NCI-H345 (cell line): ENCODE measurements around the gene TMEM175.
"Not testable (repeated sequence)": the region's sequence is repeated elsewhere in the genome, so short reads cannot be mapped to it uniquely, and the experiment has no call there.

Experiments used
- DNase-seq: peaks from one replicate; lab custom pipeline; 2025; lab: John Stamatoyannopoulos, UW

The TMEM175 gene

GRCh38 chr4:990746-991367 lies 58.6 kb downstream of the TMEM175 start:
- no peak for DNase-seq

DNA sequence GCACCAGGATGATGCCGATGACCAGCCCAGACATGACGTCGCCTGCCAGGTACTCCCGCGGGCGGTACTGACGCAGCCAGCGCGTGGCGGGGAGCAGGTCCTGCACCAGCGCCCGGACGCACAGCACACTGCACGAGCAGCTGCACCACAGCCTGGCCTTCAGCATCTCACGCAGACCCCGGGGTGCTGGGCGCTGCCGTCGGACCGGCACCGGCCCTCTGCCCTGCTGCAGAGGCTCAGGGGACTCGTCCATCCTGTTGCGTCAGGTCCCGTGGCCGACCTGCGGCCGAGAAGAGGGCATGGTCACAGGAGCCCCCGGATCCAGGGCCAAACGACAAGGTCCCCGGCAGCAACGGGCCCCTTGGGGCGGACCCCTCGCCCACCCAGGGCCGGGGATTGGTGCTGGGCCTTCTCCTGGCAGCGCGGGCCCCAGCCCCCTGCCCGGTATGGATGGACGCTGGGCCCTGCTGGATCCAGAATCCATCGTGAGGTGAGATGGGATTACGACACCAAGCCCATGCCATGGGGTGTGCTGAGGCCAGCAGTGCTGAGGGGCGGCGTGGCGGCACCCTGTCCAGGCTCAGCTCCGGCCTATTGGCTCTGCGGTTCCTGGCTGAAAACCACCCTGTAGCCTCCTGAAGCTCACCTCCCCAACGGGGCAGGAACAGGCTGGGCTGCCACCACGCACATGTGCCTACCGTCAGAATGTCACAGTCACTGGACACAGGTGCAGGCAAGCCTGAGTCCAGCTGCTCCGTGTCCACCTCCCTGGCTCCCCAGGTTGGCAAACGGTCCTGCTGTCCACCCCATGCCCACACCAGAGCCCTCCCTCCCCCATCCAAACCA lies 59.4 kb downstream of the TMEM175 start:
- DNase-seq = no peak

DNA sequence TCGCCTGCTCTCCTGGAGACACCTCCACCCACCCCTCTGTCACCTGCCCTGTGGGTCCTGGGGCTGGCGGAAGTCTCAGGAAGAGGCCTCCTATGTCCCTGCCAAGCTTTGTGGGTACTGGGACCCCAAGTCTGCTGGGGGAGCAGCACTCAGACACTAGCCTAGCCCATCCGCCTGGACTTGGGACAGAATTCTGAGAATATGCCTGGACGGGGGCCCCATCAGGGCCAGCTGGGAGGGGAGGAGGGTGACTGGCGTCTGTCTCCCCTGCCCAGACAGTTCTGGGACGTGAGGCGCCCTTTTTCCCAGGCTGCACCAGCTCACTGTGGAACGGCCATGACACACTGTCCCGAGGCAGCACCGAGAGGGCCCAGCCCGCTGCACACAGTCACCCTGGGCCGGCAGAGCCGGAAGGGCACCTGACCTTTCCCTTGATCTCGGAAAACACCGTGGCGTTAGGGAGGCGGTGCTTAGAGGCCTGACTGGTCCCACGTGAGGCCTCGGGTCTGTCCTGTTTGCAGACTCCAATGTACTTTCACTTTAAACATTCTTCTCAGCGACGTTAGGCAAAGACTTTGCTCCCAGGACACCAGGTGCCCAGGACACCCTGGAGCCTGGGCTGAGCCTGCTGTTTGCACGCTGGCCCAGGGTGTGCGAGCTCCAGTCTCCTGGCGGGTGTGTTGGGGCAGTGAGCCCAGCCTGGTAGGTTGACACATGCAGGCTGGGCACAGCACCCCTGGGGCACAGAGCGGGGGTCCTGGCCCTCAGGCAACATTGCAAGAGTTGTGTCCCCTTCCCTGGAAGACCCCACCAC lies 60.2 kb downstream of the TMEM175 start:
- DNase-seq = no peak

GRCh38 chr4:993111-994029 lies 61.1 kb downstream of the TMEM175 start, which contains the start of gene SLC26A1:
TSS of gene SLC26A1 (minus strand) at chr4:993404. CDS start at chr4:991703, 1,701 bp downstream.
- DNase-seq = no peak

GRCh38 chr4:995311-996026 lies 63.2 kb downstream of the TMEM175 start:
- DNase-seq = no peak

DNA sequence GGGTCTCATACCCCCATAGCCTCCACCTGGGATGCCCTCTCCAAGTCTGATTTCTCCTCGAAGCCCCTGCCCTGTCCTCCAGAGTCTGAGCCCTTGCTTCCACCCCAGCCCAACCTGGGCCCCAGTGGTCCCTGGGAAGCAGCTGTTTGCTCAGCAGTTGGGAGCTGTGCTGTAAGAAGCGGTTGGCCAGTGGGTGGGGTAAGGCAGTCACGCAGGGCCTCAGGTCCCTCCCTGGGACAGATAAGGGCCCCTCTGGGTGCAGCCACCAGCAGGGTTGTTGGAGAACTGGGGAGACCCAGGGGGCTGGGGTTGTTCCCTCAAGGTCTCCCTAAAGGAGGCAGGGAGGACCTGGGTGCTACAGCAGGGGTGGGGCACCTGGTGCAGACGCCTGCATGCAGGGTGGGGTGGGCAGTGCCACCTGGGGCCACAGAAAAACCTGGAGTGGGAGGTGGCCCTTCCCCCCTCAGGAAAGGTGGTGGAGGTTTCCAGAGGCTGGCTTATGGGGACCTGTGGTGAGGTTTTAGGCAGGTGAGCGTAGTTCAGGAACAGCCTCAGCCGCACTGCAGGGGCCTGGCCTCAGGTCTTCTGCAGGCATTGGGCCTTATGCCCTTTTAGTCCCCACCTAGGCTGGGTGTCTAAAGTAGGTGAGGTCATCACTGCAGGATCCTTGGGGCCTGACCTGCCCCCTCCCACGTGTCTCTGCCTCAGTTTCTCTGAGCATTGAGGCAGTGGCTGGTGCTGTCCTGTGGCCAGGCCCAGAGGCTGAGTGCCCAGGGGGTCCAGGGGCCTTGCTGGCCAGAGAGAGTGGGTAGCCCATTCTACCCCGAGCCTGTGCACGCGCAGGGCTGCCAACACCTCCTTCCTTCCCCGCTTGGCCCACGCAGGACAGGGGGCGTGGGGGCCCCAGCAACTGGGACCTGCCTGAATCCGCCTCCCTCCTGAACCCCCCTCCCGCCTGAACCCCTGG lies 64.1 kb downstream of the TMEM175 start:
- no peak for DNase-seq

DNA sequence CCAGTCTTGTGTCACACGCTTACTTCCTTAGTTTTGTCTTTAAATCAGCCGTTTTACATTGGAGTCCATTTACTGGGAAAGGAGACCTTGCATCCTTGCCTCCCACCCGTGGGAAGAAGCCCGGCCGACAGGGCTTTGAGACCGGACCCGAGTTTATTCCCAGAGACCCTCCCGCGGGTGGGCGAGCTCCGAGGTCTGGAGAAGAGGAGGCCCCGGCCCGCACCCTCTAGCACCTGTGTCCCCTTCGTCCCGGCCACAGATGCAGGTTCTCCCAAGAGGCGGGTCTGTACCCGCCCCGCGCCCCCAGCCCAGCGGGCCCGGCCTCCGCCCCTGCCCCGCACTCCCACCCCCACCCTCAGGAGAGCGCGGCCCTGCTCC lies 64.7 kb downstream of the TMEM175 start:
- DNase-seq = no peak

GRCh38 chr4:997375-998071 lies 65.3 kb downstream of the TMEM175 start:
- no peak for DNase-seq

- DNase-seq = no peak
These were observed 65.9 kb downstream of the TMEM175 start for GRCh38 chr4:998096-998691.

- DNase-seq = not testable (repeated sequence)
These were observed 67.1 kb downstream of the TMEM175 start for GRCh38 chr4:999240-999863.

DNA sequence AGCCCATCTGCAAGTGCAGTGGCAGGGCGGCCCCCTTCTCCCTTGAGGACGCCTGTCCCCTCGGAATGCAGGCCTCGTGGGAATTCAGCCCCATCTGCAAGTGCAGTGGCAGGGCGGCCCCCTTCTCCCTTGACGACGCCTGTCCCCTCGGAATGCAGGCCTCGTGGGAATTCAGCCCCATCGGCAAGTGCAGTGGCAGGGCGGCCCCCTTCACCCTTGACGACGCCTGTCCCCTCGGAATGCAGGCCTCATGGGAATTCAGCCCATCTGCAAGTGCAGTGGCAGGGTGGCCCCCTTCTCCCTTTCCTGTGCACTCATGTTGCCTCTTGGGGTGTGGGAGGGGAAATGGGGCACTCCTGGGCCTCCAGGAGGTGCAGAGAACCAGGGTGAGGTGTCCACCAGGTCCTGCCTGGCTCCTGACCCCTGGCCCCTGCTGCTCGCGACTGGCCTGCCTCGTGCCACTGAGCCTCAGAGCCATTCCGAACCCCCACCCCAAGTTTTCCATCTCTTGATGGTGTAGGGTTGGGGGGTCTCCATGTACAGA lies 67.7 kb downstream of the TMEM175 start:
- DNase-seq = no peak

GRCh38 chr4:1000686-1001260 lies 68.5 kb downstream of the TMEM175 start:
- no peak for DNase-seq

DNA sequence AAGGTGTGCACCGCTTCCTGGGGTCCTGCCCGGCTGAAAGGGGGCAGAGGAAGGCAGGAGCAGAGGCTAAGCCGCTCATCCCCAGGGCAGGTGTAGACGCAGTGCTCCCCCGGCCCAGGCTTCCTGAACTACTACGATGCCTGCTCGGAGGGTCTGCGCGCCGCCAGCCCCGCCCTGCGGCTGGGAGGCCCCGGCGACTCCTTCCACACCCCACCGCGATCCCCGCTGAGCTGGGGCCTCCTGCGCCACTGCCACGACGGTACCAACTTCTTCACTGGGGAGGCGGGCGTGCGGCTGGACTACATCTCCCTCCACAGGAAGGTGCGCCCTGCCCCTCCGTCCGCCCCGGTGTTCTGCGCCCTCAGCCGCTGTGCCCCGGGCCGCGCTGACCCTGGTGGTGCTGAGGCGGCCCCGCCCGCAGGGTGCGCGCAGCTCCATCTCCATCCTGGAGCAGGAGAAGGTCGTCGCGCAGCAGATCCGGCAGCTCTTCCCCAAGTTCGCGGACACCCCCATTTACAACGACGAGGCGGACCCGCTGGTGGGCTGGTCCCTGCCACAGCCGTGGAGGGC lies 69.4 kb downstream of the TMEM175 start:
- no peak for DNase-seq

DNA sequence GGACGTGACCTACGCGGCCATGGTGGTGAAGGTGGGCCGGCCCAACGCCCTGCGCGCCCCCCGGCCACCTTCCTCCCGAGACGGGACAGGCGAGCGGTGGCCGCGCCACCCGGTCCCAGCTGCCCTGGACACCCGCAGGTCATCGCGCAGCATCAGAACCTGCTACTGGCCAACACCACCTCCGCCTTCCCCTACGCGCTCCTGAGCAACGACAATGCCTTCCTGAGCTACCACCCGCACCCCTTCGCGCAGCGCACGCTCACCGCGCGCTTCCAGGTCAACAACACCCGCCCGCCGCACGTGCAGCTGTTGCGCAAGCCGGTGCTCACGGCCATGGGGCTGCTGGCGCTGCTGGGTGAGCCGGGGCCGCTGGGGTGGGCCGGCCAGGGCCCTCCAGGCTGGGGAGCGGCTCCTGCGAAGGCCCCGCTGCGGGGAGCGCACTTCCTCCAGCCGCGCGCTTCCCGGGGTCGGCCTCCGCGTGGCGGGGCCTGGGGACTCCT lies 69.9 kb downstream of the TMEM175 start:
- DNase-seq = no peak

GRCh38 chr4:1002631-1003251 lies 70.5 kb downstream of the TMEM175 start:
- DNase-seq = no peak

DNA sequence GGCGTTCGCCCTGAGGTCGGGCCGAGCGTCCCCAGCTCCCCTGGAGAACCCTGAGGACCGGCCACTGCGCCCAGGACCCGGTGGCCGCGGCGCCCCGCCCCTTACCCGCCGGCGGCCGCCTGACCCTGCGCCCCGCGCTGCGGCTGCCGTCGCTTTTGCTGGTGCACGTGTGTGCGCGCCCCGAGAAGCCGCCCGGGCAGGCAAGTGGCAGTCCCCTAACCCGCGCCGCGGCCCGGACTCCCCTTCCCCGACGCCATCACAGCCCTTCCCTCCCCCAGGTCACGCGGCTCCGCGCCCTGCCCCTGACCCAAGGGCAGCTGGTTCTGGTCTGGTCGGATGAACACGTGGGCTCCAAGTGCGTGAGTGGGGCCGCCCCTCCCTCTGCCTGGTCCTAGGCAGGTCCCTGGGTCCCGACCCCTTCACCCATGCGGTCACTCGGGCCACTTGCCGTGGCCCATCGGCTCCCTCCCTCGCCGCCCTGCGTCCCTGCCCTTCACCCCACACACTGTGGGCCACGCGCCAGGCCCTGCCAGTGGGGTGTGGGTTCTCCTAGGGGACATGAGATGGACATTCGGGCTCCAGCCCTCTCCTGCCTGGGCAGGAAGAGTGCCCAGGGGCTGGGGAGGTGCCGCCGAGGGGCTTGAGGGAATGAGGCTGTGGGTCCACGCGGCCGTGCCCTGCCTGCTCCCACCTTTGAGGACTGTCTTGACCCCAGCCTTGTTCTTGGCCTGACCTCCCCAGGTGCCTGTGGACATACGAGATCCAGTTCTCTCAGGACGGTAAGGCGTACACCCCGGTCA lies 71.2 kb downstream of the TMEM175 start:
- no peak for DNase-seq
